Glomerular endothelial cell (primary cell): ENCODE measurements around the gene TSPAN32. TPM values are rescaled to one million over a fixed set of nuclear protein-coding genes. Genes with fewer than 3 reads are reported as not detected.
"Not testable (repeated sequence)": the region's sequence is repeated elsewhere in the genome, so short reads cannot be mapped to it uniquely, and the experiment has no call there.

Experiments
- DNase-seq: peaks from one replicate; pipeline ENCODE4 v3.0.0-alpha.2; 2011; ENCODE audit warnings: low read depth, low spot score; ENCODE audit errors: extremely low read depth
- total RNA-seq: library from RNA; depleted of rRNA; stranded (reverse); fragments of >200 nt; gene quantifications from 2 replicates; pipeline ENCODE4 v1.2.3, GENCODE V29; 2015

Gene TSPAN32
- total RNA-seq, 1 donor from 2014 or later: not detected

GRCh38 chr11:2332569-2332968 is 30.8 kb downstream of the TSPAN32 start:
- DNase-seq: not testable (repeated sequence)

- DNase-seq: not testable (repeated sequence)
Measured at GRCh38 chr11:2333486-2334205, 31.8 kb downstream of the TSPAN32 start.

- DNase-seq: not testable (repeated sequence)
Measured at GRCh38 chr11:2335286-2335685, 33.5 kb downstream of the TSPAN32 start.

GRCh38 chr11:2338760-2339159 is 36.9 kb downstream of the TSPAN32 start:
- not testable (repeated sequence) for DNase-seq

GRCh38 chr11:2342557-2342956 is 40.7 kb downstream of the TSPAN32 start:
- DNase-seq: no peak

GRCh38 chr11:2342981-2343380 is 41.2 kb downstream of the TSPAN32 start:
- no peak for DNase-seq

- DNase-seq: no peak
Measured at GRCh38 chr11:2343502-2343901, 41.7 kb downstream of the TSPAN32 start.

- DNase-seq: no peak
Measured at GRCh38 chr11:2345050-2345449, 43.2 kb downstream of the TSPAN32 start.

GRCh38 chr11:2346014-2346413 is 44.2 kb downstream of the TSPAN32 start:
- DNase-seq: no peak

- no peak for DNase-seq
Measured at GRCh38 chr11:2346586-2347307, 44.9 kb downstream of the TSPAN32 start.

GRCh38 chr11:2347308-2347830 is 45.6 kb downstream of the TSPAN32 start:
- DNase-seq: no peak

GRCh38 chr11:2348986-2349385 is 47.2 kb downstream of the TSPAN32 start:
- no peak for DNase-seq

GRCh38 chr11:2351701-2352100 is 49.9 kb downstream of the TSPAN32 start:
- DNase-seq: no peak

- no peak for DNase-seq
Measured at GRCh38 chr11:2352420-2352819, 50.6 kb downstream of the TSPAN32 start.

GRCh38 chr11:2355000-2355644 is 53.3 kb downstream of the TSPAN32 start:
- no peak for DNase-seq

- no peak for DNase-seq
Measured at GRCh38 chr11:2357246-2357645, 55.4 kb downstream of the TSPAN32 start.

GRCh38 chr11:2357651-2358050 is 55.8 kb downstream of the TSPAN32 start:
- not testable (repeated sequence) for DNase-seq

GRCh38 chr11:2358754-2359442 is 57.1 kb downstream of the TSPAN32 start:
- no peak for DNase-seq

GRCh38 chr11:2359557-2359956 is 57.7 kb downstream of the TSPAN32 start:
- DNase-seq: no peak

- DNase-seq: no peak
Measured at GRCh38 chr11:2360081-2360642, 58.3 kb downstream of the TSPAN32 start.

GRCh38 chr11:2361565-2361964 is 59.8 kb downstream of the TSPAN32 start:
- DNase-seq: no peak
